Left renal cortex interstitium (tissue), 4 donors: ENCODE measurements around the gene AGMO. TPM values are rescaled to one million over a fixed set of nuclear protein-coding genes. Genes with fewer than 3 reads are reported as not detected.

ENCODE experiments used
- DNase-seq, 4 donors: peaks; one replicate each; pipeline ENCODE4 v3.0.0-alpha.2; 2013; ENCODE audit warnings: low read depth in 4 of 4, low spot score in 2 of 4, missing footprints in 1 of 4
- polyA plus RNA-seq, 4 donors: library from polyadenylated mRNA; unstranded; fragments of 120-200 nt; gene quantifications; one replicate each; pipeline ENCODE4 v1.2.1, GENCODE V29; 2013; ENCODE audit not compliant: insufficient read length in 4 of 4

AGMO gene
- polyA plus RNA-seq, 4 donors = 0.73 to 1.0 (median 0.86) TPM

DNA sequence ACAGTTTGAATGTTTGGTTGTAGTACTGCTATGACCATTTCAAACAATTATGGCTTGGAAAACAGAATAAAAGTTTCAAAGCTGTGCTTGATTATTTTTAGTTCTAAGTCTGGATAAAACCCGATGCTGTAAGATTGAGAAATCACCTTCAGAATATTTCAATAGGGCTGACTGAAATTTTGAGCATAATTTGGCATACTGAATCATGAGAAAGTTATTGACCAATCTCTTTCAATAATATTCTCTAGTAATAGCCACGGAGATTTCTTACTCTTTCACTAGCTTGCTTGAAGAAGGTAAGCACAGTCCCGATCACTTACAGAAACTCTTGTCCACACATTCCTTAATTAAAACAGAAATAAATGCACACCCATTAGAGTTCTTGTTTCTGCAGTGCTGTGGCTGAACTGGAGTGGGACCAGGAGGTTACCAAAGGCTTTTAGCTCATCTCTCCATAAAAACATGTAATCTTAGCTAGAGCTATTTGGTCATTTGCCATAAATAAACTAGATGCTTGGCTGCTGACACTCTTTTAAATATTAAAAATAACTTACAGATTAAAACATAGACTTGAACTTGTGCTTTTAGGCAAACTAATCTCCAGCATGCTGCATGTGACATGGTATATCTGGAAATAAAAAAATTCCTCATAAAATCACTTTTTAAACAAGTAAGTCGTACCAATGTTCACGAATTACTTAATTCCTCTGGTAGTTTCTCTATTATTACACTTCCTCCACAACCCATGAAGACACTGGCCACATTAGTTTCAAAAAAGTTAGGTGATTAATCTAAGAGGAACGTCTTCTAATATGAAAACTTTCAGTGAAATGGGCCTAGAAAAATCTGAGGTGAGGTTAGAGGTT lies 97.8 kb downstream of the AGMO start:
- DNase-seq = no peak

DNA sequence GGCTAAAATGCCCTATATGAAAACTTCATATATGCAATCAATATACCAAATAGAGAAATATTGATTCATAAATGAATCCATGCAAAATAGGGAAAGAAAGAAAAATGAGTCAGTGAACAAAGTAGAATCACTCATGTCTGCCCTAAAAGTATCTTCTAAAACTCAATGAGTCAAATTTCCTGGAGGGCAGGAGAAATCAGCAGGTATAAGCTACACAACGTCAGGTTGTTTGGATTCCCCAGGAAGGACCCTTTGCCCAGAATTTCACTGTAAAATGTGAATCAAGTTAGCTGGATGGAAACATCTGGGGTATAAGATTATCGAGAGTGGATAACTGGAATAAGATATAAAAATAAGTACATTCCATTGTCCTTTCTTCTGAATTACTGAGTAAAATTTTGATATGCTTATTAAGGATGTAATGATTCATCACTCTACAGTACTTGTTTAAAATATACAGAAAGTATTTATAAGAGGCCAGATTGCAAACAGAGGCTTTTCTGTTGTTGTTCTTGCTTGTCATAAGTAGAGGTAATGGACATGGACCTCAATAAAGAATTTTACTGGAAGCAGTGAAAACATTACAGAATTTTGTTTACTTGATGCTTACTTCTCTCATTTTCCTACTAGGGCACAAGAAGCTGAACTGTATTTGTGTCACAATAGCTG lies 99.0 kb downstream of the AGMO start:
- DNase-seq = no peak

- no peak for DNase-seq
Observed at GRCh38 chr7:15461576-15461975, 100.2 kb downstream of the AGMO start.

DNA sequence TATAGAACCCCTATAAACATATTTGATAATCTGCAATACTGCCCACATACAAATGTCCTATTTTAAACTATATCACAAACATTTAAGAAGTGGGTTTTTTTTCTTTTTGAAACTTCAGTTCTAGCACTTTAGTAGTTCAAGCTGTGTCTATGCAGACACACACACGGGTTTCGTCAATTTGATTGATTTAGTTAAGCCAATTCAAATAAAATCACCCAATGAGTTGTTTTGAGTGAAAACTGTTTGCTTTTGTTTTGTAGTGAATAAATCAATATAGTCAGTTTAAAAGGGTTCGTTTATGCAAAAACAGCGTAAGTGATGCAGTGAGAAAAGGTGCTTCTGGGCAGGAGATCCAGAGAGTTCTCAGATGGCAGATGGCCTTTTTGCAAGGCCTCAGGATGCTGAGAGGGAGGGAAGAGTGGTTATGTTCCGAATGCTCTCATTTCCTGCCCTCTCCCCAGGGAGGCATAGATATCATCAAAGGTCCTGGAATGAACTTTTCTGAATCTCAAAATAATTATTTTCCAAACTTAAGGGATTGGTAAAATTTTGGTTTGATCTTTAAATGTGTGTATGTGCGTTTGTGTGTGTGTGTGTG lies 102.7 kb downstream of the AGMO start:
- no peak for DNase-seq

DNA sequence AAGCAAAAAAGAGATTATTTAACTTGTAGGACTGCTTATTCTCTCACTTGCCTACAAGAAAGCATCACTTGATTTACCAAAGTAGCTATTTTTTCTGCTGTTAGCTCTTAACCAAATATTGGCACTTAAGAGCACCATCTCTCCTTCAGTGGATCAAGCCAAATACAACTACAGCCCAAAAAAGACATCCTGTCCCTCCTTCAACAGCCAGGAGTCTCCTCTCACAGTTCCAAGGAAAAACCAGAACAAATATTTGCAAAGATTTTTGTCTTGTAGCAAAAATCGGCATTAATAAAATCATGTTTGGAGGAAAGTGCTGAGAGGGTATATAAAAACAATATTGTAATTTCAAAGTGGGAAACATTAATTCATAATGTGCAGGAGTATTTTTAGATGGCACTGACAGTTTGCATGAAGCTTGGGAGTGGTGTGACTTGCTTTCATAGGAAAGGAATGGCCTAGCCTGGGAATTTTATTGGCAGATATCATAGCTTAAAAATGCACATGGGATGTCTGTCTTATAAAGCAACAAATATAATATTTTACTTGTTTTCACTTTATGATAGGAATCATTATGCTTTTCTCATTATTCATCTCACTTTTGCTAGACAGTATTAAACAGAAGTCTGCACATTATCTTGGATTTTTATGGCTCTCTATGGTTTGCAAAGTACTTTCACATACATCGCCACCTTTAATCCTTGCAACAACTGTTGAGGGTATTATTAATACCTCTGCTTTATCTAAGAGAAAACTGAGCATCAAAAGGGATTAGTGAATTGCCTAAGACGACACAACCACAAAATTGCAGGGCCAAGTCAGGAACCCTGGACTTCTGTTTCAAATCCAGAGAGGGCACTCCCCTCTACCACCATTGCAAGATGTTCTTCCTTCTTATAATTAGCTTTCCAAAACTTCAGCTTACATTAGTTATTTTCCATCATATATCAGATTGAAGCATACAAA lies 103.5 kb downstream of the AGMO start:
- DNase-seq = no peak

DNA sequence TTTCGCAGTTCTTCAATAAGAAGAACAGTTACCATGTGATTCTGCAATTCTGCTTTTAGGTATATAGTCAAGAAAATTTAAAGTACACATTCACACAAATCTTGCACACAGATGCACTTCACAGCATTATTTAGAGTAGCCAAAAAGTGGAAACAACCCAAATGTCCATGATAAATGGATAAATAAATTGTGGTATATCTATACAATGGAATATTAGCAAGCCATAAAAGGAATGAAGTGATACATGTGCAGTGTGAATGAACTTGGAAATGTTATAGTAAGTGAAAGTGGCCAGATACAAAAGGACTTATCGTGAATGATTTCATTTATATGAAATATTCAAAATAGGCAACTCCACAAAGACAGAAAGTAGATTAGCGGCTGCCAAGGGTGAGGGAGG lies 109.1 kb downstream of the AGMO start:
- no peak for DNase-seq

DNA sequence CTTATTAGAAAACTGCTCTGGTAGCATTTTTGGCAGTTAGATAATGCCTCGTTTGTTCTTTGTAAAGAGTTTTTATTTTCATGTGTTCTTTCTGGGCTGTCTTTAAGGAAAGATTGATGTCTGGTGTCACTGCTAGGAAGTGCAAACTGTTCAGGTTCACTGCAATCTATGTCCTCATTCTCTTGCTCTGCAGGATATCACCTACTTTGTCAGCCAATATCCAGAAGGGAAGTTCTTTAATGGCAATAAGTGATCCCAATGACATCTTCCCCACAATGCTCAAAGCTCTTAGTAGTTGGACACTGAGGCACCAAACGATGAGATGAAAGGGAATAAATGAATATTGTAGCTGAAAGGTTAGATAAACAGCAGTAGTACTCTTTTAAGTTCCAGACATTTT lies 115.1 kb downstream of the AGMO start:
- DNase-seq = no peak

DNA sequence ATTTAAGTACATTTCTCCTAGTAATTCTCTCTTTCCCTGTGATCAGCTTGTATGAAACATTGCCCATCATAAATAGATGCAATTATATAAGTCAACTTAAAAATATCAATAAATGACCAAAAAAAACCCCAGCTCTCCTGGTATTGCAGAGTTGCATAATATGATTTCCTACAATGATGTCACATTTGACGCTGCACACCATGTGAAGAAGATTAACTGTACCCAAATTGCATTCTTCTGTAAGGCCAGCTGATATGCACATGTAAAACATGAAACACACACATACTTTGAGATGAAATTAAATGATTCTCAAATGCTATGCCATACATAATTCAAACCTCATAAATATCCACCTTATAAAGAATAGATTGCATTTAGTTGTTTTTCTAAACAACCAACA lies 115.5 kb downstream of the AGMO start:
- DNase-seq = no peak

DNA sequence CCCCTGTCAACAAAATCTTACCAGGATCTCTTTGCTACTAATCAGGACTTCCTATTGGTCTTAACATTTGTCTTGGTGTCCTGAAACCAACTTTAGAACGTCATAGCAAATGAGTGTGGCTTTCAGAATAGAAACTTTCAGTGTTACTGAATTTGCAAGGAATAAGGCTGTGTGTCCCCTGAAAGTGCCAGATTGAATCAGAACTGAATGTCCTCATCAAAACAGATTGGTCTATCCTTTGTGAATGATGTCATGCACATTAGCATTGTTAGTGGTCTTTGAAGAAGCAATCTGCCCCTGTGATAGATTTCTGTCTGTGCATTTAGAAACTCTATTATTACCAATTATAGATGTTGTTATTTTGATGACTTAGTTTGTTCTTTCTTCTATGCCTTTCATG lies 119.9 kb downstream of the AGMO start:
- DNase-seq = no peak

- DNase-seq = no peak
Observed at GRCh38 chr7:15440482-15440881, 121.3 kb downstream of the AGMO start.

DNA sequence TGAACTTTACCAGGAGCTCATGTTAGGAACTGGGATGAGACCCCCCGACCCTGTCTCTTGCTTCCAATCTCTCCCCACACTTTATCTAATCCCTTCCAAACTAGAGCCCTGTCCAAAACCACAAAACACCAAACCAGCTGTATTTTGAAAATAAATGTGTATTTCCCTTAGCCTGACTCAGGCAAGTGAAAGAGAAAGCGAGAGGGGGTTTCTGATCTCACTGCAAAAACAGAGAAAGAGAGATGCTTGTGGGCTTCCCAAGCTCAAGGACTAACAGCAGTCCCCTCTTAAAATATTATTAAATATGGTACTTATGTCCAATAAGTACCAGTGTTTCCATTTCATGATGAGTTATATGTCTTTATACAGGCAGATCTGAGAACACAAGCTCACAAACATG lies 122.0 kb downstream of the AGMO start:
- no peak for DNase-seq

- no peak for DNase-seq
Observed at GRCh38 chr7:15433151-15433550, 128.7 kb downstream of the AGMO start.

- DNase-seq = no peak
Observed at GRCh38 chr7:15430911-15431310, 130.9 kb downstream of the AGMO start.

- DNase-seq = no peak
Observed at GRCh38 chr7:15430191-15430590, 131.6 kb downstream of the AGMO start.

- no peak for DNase-seq
Observed at GRCh38 chr7:15424468-15424867, 137.3 kb downstream of the AGMO start.

- DNase-seq = no peak
Observed at GRCh38 chr7:15419596-15419995, 142.2 kb downstream of the AGMO start.

GRCh38 chr7:15418264-15418663 lies 143.6 kb downstream of the AGMO start:
- no peak for DNase-seq

- no peak for DNase-seq
Observed at GRCh38 chr7:15417341-15417988, 144.3 kb downstream of the AGMO start.

DNA sequence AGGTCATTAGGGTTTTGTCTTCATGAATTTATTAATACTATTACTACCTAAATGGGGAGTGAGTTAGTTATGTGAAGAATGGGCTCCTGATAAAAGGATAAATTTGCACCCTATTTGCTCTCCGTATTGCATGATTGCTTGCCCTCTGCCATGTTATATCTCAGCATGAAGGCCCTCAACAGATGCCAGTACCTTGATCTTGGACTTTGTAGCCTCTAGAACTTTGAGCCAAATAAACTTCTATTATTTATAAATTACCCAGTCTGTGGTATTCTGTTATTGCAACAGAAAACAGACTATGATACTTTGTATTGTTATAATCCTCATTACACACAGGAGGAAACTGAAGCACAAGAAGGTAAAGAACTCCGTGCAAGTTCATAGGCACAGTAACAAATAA lies 150.8 kb downstream of the AGMO start:
- no peak for DNase-seq

DNA sequence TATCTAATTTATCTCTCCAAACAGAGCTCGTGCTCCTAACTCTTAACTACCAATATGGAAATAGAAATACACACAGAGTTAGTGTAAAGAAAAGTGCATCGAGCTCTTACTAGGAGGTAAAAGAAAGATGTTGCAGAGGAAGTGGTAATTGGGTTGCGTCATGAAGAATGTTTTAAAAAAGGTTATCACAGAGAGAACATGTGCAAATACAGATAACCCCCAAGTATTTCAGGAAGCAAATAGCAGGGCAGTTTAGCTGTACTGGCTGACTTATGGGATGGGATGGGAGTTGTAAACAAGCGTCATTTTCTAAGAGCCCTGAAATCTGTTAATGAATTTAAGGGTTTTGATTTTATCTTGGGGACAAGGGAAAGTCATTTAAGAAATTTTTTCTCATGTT lies 153.9 kb downstream of the AGMO start:
- DNase-seq = no peak
